ENCODE results near the gene ARMC2. TPM values are rescaled to one million over a fixed set of nuclear protein-coding genes. Genes with fewer than 3 reads are reported as not detected.

ARMC2 gene
- total and polyA plus RNA-seq, 2 of the 4 experiments (the other 2 are of a cell fraction) = 0.72 to 3.9 TPM

GRCh38 chr6:108996208-108996607 lies 148.0 kb downstream of the ARMC2 start:
- no peak overlapping the region for H3K4me3 ChIP-seq (ENCODE audit: insufficient read depth, low read depth, low read length)
- H3K4me2 ChIP-seq (ENCODE audit: low read depth, low read length) = no peak overlapping the region
- no peaks in the 10 kb centered on the region for H4K20me1 ChIP-seq (ENCODE audit: insufficient read depth, low read length)
- DNase-seq = no peak
- peaks cover 0 to 2% of the 10 kb centered on the region in 2 experiments; a peak in 1 of 4 replicates for H3K79me1 ChIP-seq (ENCODE audit: low read depth in 1 of 2, low read length in 2 of 2)
- no peaks in the 10 kb centered on the region for H3K9me3 ChIP-seq (ENCODE audit: control insufficient read depth, insufficient read depth, low read length)
- ATAC-seq (ENCODE audit: low read depth) = no peak
- H3K36me3 ChIP-seq (ENCODE audit: control insufficient read depth, insufficient read depth, low read length) = peaks cover 17% of the 10 kb centered on the region
- no peak overlapping the region for H4K91ac ChIP-seq (ENCODE audit: insufficient read depth, low read depth, low read length)
- H4K8ac ChIP-seq (ENCODE audit: low read depth in 2 of 2, low read length in 2 of 2) = no peak overlapping the region
- H3K27me3 ChIP-seq (ENCODE audit: control insufficient read depth, insufficient read depth, low read length) = no peaks in the 10 kb centered on the region
- H2BK20ac ChIP-seq (ENCODE audit: low read depth, low read length) = no peak overlapping the region
- WGBS, 2 experiments (ENCODE audit: extremely low coverage in 2 of 2, insufficient read length in 1 of 2) = no CpG with 5 or more reads among the region's 1 CpG
- no peak overlapping the region for H3K4ac ChIP-seq (ENCODE audit: low read depth, low read length)
- H2AK9ac ChIP-seq (replicated peaks; ENCODE audit: low read depth, low read length, poor library complexity) = no peak overlapping the region
- dilution Hi-C loops (cut with HindIII; ENCODE audit: low sequenced_read_pairs, unreplicated experiment) = no loop called here
- H3K23ac ChIP-seq (ENCODE audit: low read depth, low read length) = no peak overlapping the region
- no TSS peak for BruUV-seq (replicated peaks)
- POLR2A ChIA-PET (ENCODE audit: unreplicated experiment) = no interaction called here
- CTCF ChIA-PET = interaction anchor here (0.8 kb wide), 1 partner anchor 77 kb away, joined by 3 read pairs; no protein-coding TSS in a partner anchor
- in situ Hi-C loops (cut with MboI; ENCODE audit: low sequenced_read_pairs) = no loop called here
- H2BK120ac ChIP-seq (ENCODE audit: low read depth, low read length) = no peak overlapping the region
- H3K14ac ChIP-seq (replicated peaks; ENCODE audit: low read depth, low read length) = no peak overlapping the region
- no peak overlapping the region for H2BK15ac ChIP-seq (ENCODE audit: low read depth, low read length)
- no peak overlapping the region for H3K56ac ChIP-seq (ENCODE audit: extremely low read depth, insufficient read depth, low read length)
- peaks cover 2% of the 10 kb centered on the region for H3K9me1 ChIP-seq (ENCODE audit: insufficient read depth, low read length)
- no peak overlapping the region for H2AK5ac ChIP-seq (ENCODE audit: low read depth, low read length)
- intact Hi-C loops (cut with micrococcal nuclease) = no loop called here
- no peak overlapping the region for H3K27ac ChIP-seq (ENCODE audit: insufficient read depth, low read length)
- no peak overlapping the region for H2AFZ ChIP-seq (replicated peaks; ENCODE audit: low read length, poor library complexity)
- H4K5ac ChIP-seq (ENCODE audit: low read depth, low read length) = no peak overlapping the region
- TF ChIP-seq MXI1 (IDR thresholded peaks at IDR 0.05; ENCODE audit: borderline replicate concordance, low read depth, low read length) (no peak), RCOR1 (IDR thresholded peaks at IDR 0.05; ENCODE audit: insufficient replicate concordance, low read length) (no peak)
- H3K18ac ChIP-seq (ENCODE audit: low read depth, low read length) = no peak overlapping the region
- H3K9ac ChIP-seq (ENCODE audit: low read depth, low read length) = no peak overlapping the region
- no peaks in the 10 kb centered on the region for H3K4me1 ChIP-seq (ENCODE audit: control insufficient read depth, insufficient read depth, low read length)
- H2BK5ac ChIP-seq (ENCODE audit: low read depth, low read length, poor library complexity, severe bottlenecking) = no peak overlapping the region
